Nephron (organoid): Measurements from ENCODE around the gene ABHD1.

ENCODE experiments used
- H3K27ac Mint-ChIP-seq, 3 experiments: 2 replicates each; pipeline ENCODE4 v1.8.0; 2020; ENCODE audit warnings: mixed read lengths in 3 of 3, mild to moderate bottlenecking in 2 of 3, moderate library complexity in 1 of 3
- H3K27me3 Mint-ChIP-seq: 2 replicates; pipeline ENCODE4 v1.8.0; 2021; ENCODE audit warnings: low read depth, mild to moderate bottlenecking, moderate library complexity, mixed read lengths
- H3K36me3 Mint-ChIP-seq: 2 replicates; pipeline ENCODE4 v1.8.0; 2020; ENCODE audit warnings: low read depth, mixed read lengths
- H3K4me1 Mint-ChIP-seq: 2 replicates; pipeline ENCODE4 v1.8.0; 2020; ENCODE audit warnings: mixed read lengths
- H3K4me3 Mint-ChIP-seq, 3 experiments: 2 replicates each; pipeline ENCODE4 v1.8.0; 2020; ENCODE audit warnings: mild to moderate bottlenecking in 3 of 3, mixed read lengths in 3 of 3, moderate library complexity in 2 of 3
- H3K9me3 Mint-ChIP-seq: 2 replicates; pipeline ENCODE4 v1.8.0; 2020; ENCODE audit warnings: mixed read lengths
- TF ChIP-seq, protein P1 (sequence below), 3 experiments: fragments of 200-600 bp; sonication (generic); IDR thresholded peaks; one replicate each; pipeline ENCODE4 v1.5.0; 2021; ENCODE audit warnings: antibody characterized with exemption in 3 of 3; ENCODE audit not compliant: unreplicated experiment in 3 of 3

ABHD1 gene

DNA sequence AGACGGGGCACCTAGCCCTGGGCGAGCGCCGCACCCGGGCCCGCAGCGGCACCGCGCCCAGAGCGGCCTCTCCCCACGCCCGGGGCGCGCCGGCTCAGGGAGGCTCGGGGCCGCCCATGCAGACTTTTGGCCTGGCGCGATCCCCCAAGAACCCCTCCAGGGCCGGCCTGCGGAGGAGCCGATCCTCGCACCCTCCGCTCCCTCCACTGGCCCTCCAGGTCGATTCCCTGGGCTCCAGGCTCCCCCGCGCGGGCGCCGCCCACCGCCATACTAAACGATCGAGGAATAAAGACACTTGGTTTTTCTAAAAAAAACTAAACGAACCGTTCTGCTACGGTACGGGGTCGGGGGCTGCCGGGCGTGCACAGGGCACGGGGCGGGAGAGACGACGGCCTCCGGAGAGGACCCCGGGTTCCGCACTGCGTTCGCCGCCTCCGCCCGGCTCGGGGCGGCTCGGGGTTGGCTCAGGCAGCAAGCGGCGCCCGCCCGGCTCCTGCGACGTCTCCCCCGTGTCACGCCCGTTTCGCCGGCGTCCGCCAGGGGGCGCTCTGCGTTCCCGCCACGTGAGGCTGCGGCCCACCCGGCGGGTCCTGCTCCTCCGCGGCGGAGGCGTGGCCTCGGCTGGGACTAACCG is 37.4 kb upstream of the ABHD1 start:
- Mint-ChIP-seq H3K4me3 (peak overlapping the region; percentile 84 to 87 (median 86)), H3K36me3 (peaks cover 4% of the 10 kb centered on the region)

DNA sequence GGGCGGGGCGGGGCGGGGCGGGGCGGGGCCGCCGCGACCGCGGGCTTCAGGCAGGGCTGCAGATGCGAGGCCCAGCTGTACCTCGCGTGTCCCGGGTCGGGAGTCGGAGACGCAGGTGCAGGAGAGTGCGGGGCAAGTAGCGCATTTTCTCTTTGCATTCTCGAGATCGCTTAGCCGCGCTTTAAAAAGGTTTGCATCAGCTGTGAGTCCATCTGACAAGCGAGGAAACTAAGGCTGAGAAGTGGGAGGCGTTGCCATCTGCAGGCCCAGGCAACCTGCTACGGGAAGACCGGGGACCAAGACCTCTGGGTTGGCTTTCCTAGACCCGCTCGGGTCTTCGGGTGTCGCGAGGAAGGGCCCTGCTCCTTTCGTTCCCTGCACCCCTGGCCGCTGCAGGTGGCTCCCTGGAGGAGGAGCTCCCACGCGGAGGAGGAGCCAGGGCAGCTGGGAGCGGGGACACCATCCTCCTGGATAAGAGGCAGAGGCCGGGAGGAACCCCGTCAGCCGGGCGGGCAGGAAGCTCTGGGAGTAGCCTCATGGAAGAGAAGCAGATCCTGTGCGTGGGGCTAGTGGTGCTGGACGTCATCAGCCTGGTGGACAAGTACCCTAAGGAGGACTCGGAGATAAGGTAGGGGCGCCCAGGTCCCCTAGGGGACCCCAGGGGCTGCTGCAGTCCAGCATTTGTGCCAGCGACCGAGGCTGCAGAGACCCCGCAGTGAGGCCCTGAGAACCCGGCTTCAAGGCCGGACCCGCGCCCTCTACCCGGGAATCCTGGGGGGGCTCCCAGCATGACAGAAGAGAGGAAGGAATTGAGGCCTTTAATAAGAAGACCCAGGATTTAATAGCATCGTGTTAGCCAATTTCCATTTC is 36.7 kb upstream of the ABHD1 start, which contains the start of gene KHK:
KHK (plus strand) TSS at position 49 of the 870 bp plus-strand sequence; CDS start at position 537, 488 bp downstream.
- H3K9me3 Mint-ChIP-seq: no peaks in the 10 kb centered on the region
- H3K4me1 Mint-ChIP-seq: peaks cover 33% of the 10 kb centered on the region
- peak within 1 kb of the TSS; percentile 54 to 82 (median 71) for H3K27ac Mint-ChIP-seq
- no peaks in the 10 kb centered on the region for H3K36me3 Mint-ChIP-seq
- H3K27me3 Mint-ChIP-seq: peaks cover 13% of the 10 kb centered on the region
- TF ChIP-seq, protein P1, sequence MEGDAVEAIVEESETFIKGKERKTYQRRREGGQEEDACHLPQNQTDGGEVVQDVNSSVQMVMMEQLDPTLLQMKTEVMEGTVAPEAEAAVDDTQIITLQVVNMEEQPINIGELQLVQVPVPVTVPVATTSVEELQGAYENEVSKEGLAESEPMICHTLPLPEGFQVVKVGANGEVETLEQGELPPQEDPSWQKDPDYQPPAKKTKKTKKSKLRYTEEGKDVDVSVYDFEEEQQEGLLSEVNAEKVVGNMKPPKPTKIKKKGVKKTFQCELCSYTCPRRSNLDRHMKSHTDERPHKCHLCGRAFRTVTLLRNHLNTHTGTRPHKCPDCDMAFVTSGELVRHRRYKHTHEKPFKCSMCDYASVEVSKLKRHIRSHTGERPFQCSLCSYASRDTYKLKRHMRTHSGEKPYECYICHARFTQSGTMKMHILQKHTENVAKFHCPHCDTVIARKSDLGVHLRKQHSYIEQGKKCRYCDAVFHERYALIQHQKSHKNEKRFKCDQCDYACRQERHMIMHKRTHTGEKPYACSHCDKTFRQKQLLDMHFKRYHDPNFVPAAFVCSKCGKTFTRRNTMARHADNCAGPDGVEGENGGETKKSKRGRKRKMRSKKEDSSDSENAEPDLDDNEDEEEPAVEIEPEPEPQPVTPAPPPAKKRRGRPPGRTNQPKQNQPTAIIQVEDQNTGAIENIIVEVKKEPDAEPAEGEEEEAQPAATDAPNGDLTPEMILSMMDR (IDR thresholded peaks at IDR 0.05; ENCODE audit: unreplicated experiment in 3 of 3): peak in 2 of 3 experiments; percentile 39 to 42
- H3K4me3 Mint-ChIP-seq: peak within 1 kb of the TSS; percentile 84 to 87 (median 86)

More for the DNA sequence above, 37.4 kb upstream of the ABHD1 start:
- H3K9me3 Mint-ChIP-seq: no peaks in the 10 kb centered on the region
- H3K27ac Mint-ChIP-seq: peak overlapping the region in 1 of 3 experiments; percentile 67
- peaks cover 39% of the 10 kb centered on the region for H3K4me1 Mint-ChIP-seq
- peaks cover 15% of the 10 kb centered on the region for H3K27me3 Mint-ChIP-seq
- TF ChIP-seq, protein P1 (IDR thresholded peaks at IDR 0.05; ENCODE audit: unreplicated experiment in 3 of 3): peak; percentile 93 to 95 (median 93)

GRCh38 chr2:27087823-27088410 is 35.7 kb upstream of the ABHD1 start:
- TF ChIP-seq, protein P1 (IDR thresholded peaks at IDR 0.05; ENCODE audit: unreplicated experiment in 3 of 3): no peak
- H3K36me3 Mint-ChIP-seq: no peaks in the 10 kb centered on the region
- no peak overlapping the region for H3K27ac Mint-ChIP-seq
- peak overlapping the region; percentile 82 to 85 (median 84) for H3K4me3 Mint-ChIP-seq
- no peaks in the 10 kb centered on the region for H3K9me3 Mint-ChIP-seq
- H3K4me1 Mint-ChIP-seq: peaks cover 33% of the 10 kb centered on the region
- H3K27me3 Mint-ChIP-seq: peaks cover 13% of the 10 kb centered on the region

- Mint-ChIP-seq H3K9me3 (no peaks in the 10 kb centered on the region), H3K4me1 (peaks cover 28% of the 10 kb centered on the region), H3K36me3 (no peaks in the 10 kb centered on the region), H3K27me3 (peaks cover 13% of the 10 kb centered on the region), H3K27ac (no peak overlapping the region), H3K4me3 (peak overlapping the region; percentile 38 to 51 (median 38))
- TF ChIP-seq, protein P1 (IDR thresholded peaks at IDR 0.05; ENCODE audit: unreplicated experiment in 3 of 3): no peak
These were observed 35.0 kb upstream of the ABHD1 start for GRCh38 chr2:27088634-27089033.

DNA sequence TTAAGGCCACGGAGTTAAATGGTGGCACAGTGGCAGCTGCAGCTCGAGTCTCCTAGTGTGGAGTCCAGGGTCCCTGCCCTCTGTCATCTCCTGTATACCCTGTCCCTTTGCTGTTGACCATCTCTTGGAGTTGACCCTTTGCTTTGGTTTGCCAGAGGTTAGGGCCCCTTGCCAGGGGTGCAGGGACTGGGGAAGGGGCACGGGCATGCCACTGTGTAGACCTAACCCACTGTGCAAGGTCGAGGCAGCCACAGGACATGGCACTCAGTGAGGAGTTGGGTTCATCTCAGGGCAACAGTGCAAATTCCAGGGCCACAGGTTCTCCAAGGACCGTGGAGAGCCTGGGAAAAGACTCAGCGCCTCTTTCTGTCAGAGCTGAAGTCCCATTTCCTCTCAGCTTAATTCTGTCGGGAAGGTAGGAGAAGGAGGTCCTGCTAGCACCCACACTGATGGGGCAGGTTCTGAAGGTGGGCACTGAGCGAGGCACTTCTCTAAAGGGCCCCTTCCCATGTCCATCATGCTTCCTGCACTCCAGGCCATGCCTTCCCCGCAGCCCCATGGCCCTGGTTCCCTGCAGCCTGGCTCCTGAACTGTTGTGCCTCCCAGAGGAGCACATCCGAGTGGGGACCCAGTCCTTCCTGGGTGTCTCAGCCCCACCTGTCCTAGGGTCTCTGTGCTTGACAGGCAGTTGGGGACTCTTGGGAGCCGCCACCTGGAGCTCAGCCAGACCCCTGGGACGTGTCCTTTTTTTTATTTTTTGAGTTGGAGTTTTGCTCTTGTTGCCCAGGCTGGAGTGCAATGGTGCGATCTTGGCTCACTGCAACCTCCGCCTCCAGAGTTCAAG is 34.3 kb upstream of the ABHD1 start:
- Mint-ChIP-seq H3K27me3 (peaks cover 13% of the 10 kb centered on the region), H3K36me3 (no peaks in the 10 kb centered on the region), H3K27ac (no peak overlapping the region), H3K4me3 (no peak overlapping the region), H3K4me1 (peaks cover 21% of the 10 kb centered on the region), H3K9me3 (no peaks in the 10 kb centered on the region)
- TF ChIP-seq, protein P1 (IDR thresholded peaks at IDR 0.05; ENCODE audit: unreplicated experiment in 3 of 3): no peak
